DOHH2 (cell line): ENCODE results near the gene SHISA6.

ENCODE experiments used
- H3F3A ChIP-seq: fragments of 200-600 bp; sonication (generic), shearing (Covaris generic); 2 replicates; pipeline ENCODE4 v1.6.0; 2016; ENCODE audit warnings: antibody characterized with exemption, mild to moderate bottlenecking; ENCODE audit not compliant: control insufficient read depth, insufficient read depth
- H3K27ac ChIP-seq: fragments of 200-600 bp; sonication (generic); 2 replicates; pipeline ENCODE4 v1.5.1; 2014; ENCODE audit warnings: low read depth, mild to moderate bottlenecking, low read length, moderate library complexity
- H3K27me3 ChIP-seq: fragments of 200-600 bp; sonication (generic); 2 replicates; pipeline ENCODE4 v1.6.1; 2014; ENCODE audit warnings: mild to moderate bottlenecking, low read length, mixed read lengths; ENCODE audit not compliant: control insufficient read depth
- H3K36me3 ChIP-seq: fragments of 200-600 bp; sonication (generic); 2 replicates; pipeline ENCODE4 v1.6.1; 2014; ENCODE audit warnings: mild to moderate bottlenecking, low read length, moderate library complexity, mixed read lengths; ENCODE audit not compliant: control insufficient read depth
- H3K4me1 ChIP-seq: fragments of 200-600 bp; sonication (generic); 2 replicates; pipeline ENCODE4 v1.6.1; 2014; ENCODE audit warnings: mild to moderate bottlenecking, low read length, mixed read lengths; ENCODE audit not compliant: control insufficient read depth
- H3K4me2 ChIP-seq: fragments of 200-600 bp; sonication (generic); 2 replicates; pipeline ENCODE4 v1.6.0; 2014; ENCODE audit warnings: mild to moderate bottlenecking, low read length, moderate library complexity
- H3K4me3 ChIP-seq: fragments of 200-600 bp; sonication (generic); 2 replicates; pipeline ENCODE4 v1.5.1; 2014; ENCODE audit warnings: mild to moderate bottlenecking, low read length, mixed read lengths
- H3K79me2 ChIP-seq: fragments of 200-600 bp; sonication (generic); 2 replicates; pipeline ENCODE4 v1.6.1; 2014; ENCODE audit warnings: mild to moderate bottlenecking, low read length, mixed read lengths; ENCODE audit not compliant: control insufficient read depth
- H3K9me2 ChIP-seq: fragments of 200-600 bp; sonication (generic); replicated peaks from 2 replicates; pipeline ENCODE4 v1.6.1; 2014; ENCODE audit warnings: mild to moderate bottlenecking, low read length, mixed read lengths; ENCODE audit not compliant: control insufficient read depth
- H3K9me3 ChIP-seq: fragments of 200-600 bp; sonication (generic); 2 replicates; pipeline ENCODE4 v1.6.1; 2014; ENCODE audit warnings: antibody characterized with exemption, low read length, mixed read lengths; ENCODE audit not compliant: control insufficient read depth, insufficient read depth
- H4K20me1 ChIP-seq: fragments of 200-600 bp; sonication (generic); 2 replicates; pipeline ENCODE4 v1.6.0; 2014; ENCODE audit warnings: low read depth, mild to moderate bottlenecking, antibody characterized with exemption, low read length, moderate library complexity; ENCODE audit not compliant: control insufficient read depth, insufficient read depth
- CTCF ChIP-seq: fragments of 200-600 bp; sonication (generic); IDR thresholded peaks from one replicate; pipeline ENCODE4 v1.5.1; 2014; ENCODE audit warnings: antibody characterized with exemption, mild to moderate bottlenecking, low read depth, low read length; ENCODE audit not compliant: poor library complexity, severe bottlenecking
- EZH2phosphoT487 ChIP-seq: fragments of 200-600 bp; sonication (generic); IDR thresholded peaks from 2 replicates; pipeline ENCODE4 v1.6.1; 2017; ENCODE audit warnings: borderline replicate concordance, mild to moderate bottlenecking, antibody characterized with exemption, low read length, moderate library complexity, mixed read lengths

SHISA6 gene

GRCh38 chr17:11242411-11242810 lies 1.4 kb downstream of the SHISA6 start:
- Histone ChIP-seq H4K20me1 (no peaks in the 10 kb centered on the region), H3K4me2 (no peak overlapping the region), H3K9me2 (no peaks in the 10 kb centered on the region), H3K9me3 (peaks cover 16% of the 10 kb centered on the region; the same call in 1 of the 2 replicates), H3K4me1 (no peaks in the 10 kb centered on the region), H3K36me3 (no peaks in the 10 kb centered on the region), H3K27me3 (no peaks in the 10 kb centered on the region), H3F3A (no peaks in the 10 kb centered on the region), H3K27ac (no peak overlapping the region), H3K79me2 (no peaks in the 10 kb centered on the region), H3K4me3 (no peak overlapping the region)
- TF ChIP-seq CTCF (no peak), EZH2phosphoT487 (no peak)

GRCh38 chr17:11244776-11245175 lies 3.8 kb downstream of the SHISA6 start:
- Histone ChIP-seq H3K27me3 (no peaks in the 10 kb centered on the region), H3K4me1 (no peaks in the 10 kb centered on the region), H3K4me2 (no peak overlapping the region), H3K36me3 (no peaks in the 10 kb centered on the region), H4K20me1 (no peaks in the 10 kb centered on the region), H3K79me2 (no peaks in the 10 kb centered on the region), H3K9me3 (peaks cover 14% of the 10 kb centered on the region; the same call in 1 of the 2 replicates), H3K9me2 (no peaks in the 10 kb centered on the region), H3K4me3 (no peak overlapping the region), H3K27ac (no peak overlapping the region), H3F3A (no peaks in the 10 kb centered on the region)
- TF ChIP-seq EZH2phosphoT487 (no peak), CTCF (no peak)

GRCh38 chr17:11245187-11245586 lies 4.2 kb downstream of the SHISA6 start:
- no peak overlapping the region for H3K4me2 ChIP-seq

More at GRCh38 chr17:11245187-11245586, 4.2 kb downstream of the SHISA6 start:
- Histone ChIP-seq H3K9me3 (peaks cover 11% of the 10 kb centered on the region; the same call in 1 of the 2 replicates), H3K9me2 (no peaks in the 10 kb centered on the region), H3K79me2 (no peaks in the 10 kb centered on the region), H3K27ac (no peak overlapping the region), H3K36me3 (no peaks in the 10 kb centered on the region), H3F3A (no peaks in the 10 kb centered on the region), H4K20me1 (no peaks in the 10 kb centered on the region), H3K27me3 (no peaks in the 10 kb centered on the region), H3K4me3 (no peak overlapping the region), H3K4me1 (no peaks in the 10 kb centered on the region)
- TF ChIP-seq EZH2phosphoT487 = no peak
- TF ChIP-seq CTCF = no peak
